ENCODE results near the gene GIMAP4. TPM values are rescaled to one million over a fixed set of nuclear protein-coding genes. Genes with fewer than 3 reads are reported as not detected.

The GIMAP4 gene
- total and polyA plus RNA-seq, 4 donors: 3.2 to 75.3 (median 33.6) TPM

DNA sequence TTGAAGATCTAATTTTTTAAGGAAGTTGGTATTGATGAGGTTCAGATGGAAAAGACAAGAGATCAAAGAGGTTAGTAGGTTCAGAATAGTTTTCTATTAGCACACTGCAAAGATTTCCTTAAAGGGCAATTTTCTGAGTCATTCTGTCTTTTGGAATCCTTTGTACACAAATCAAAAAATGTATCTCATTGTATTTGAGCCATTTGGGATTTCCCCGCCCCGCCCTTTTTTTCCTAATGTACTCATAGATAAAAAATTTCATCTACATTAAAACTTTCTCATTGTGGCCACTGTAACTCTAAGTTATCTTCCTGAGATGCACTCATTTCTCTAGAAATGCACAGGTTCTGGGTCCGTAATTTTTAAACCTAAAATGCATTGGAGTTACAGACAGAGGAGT lies 52.9 kb downstream of the GIMAP4 start:
- Histone ChIP-seq H3K4me3 (ENCODE audit: low read length in 2 of 2) (no peak overlapping the region), H3K27me3 (ENCODE audit: control insufficient read depth in 1 of 2, insufficient read depth in 2 of 2, low read length in 1 of 2) (no peaks in the 10 kb centered on the region), H3K9me3 (ENCODE audit: control insufficient read depth, low read length) (no peaks in the 10 kb centered on the region), H3K27ac (ENCODE audit: low read depth in 1 of 2, low read length in 2 of 2) (no peak overlapping the region), H3K4me1 (ENCODE audit: control insufficient read depth in 1 of 2, insufficient read depth in 2 of 2, low read length in 2 of 2) (no peaks in the 10 kb centered on the region), H3K36me3 (ENCODE audit: control insufficient read depth in 1 of 2, insufficient read depth in 2 of 2, low read length in 1 of 2) (no peaks in the 10 kb centered on the region)
- DNase-seq (no peak), ATAC-seq (ENCODE audit: low FRiP score) (no peak)
- 80 to 85% methylated on average over 3 of the region's 3 CpGs for WGBS, 2 donors
- intact Hi-C loops (cut with DNase I): no loop called here

DNA sequence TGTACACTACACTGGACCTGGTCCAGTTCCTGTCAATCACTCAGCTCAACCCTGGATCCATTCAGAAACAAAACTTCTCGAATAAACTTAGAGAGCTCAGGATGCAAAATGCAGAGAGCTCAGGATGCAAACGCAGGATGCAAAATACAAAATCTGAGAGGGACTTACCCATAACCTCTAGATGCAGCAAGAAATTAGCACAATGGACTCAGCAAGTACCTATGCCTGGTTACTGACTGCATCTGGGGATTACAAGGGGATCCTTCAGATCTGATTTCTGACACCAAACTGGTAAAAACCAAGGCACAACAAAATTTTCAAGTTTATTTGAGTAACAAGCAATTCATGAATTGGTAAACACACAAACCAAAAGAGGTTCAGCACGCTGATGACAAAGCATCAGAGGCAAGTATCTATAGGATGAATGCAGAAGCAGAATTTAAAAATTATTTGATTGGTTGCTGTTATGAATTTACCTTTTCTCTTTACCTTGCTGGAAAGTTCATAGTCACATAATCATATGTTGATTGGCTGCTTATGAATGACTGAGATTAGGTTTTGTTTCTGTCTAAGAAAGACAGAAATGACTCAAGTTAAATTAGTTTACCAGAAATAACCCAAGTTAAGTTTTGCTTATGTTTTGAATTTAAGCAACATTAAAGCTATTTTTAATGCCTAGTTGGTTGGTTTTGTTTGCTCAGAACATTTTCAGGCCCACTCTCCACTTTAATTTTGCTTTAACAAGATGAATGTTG lies 53.6 kb downstream of the GIMAP4 start:
- no peak overlapping the region for H3K27ac ChIP-seq (ENCODE audit: low read depth in 1 of 2, low read length in 2 of 2)
- no peak overlapping the region for H3K4me3 ChIP-seq (ENCODE audit: low read length in 2 of 2)
- H3K4me1 ChIP-seq (ENCODE audit: control insufficient read depth in 1 of 2, insufficient read depth in 2 of 2, low read length in 2 of 2): no peaks in the 10 kb centered on the region
- no peaks in the 10 kb centered on the region for H3K27me3 ChIP-seq (ENCODE audit: control insufficient read depth in 1 of 2, insufficient read depth in 2 of 2, low read length in 1 of 2)
- DNase-seq (no peak), ATAC-seq (ENCODE audit: low FRiP score) (no peak)
- 65 to 67% methylated on average over 3 of the region's 3 CpGs for WGBS, 2 donors
- intact Hi-C loops (cut with DNase I): no loop called here
- no peaks in the 10 kb centered on the region for H3K36me3 ChIP-seq (ENCODE audit: control insufficient read depth in 1 of 2, insufficient read depth in 2 of 2, low read length in 1 of 2)
- no peaks in the 10 kb centered on the region for H3K9me3 ChIP-seq (ENCODE audit: control insufficient read depth, low read length)

DNA sequence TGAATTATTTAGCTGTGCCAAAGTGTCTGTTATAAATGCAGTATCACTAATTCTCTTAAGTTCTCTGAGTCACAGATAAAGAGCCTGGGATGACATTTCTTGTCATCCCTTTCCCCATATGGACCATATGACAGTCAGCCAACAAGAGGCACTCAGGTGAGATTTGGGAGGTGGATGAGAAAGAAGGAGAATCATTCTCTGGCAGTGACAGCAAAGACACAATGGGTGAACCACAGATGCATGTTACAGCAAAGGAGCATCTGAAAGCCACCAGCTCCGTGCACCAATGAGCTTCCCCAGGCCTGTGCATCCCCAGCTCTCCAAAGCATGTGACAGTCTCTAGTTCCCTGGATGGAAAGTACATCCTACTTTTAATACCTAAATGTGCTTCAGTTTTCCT lies 54.2 kb downstream of the GIMAP4 start:
- WGBS, 2 donors: 51 to 54% methylated on average over 1 of the region's 1 CpG
- ATAC-seq (ENCODE audit: low FRiP score): no peak

More for the DNA sequence above, 54.2 kb downstream of the GIMAP4 start:
- Histone ChIP-seq H3K4me1 (ENCODE audit: control insufficient read depth in 1 of 2, insufficient read depth in 2 of 2, low read length in 2 of 2) (no peaks in the 10 kb centered on the region), H3K27me3 (ENCODE audit: control insufficient read depth in 1 of 2, insufficient read depth in 2 of 2, low read length in 1 of 2) (no peaks in the 10 kb centered on the region), H3K9me3 (ENCODE audit: control insufficient read depth, low read length) (no peaks in the 10 kb centered on the region), H3K36me3 (ENCODE audit: control insufficient read depth in 1 of 2, insufficient read depth in 2 of 2, low read length in 1 of 2) (no peaks in the 10 kb centered on the region), H3K27ac (ENCODE audit: low read depth in 1 of 2, low read length in 2 of 2) (no peak overlapping the region), H3K4me3 (ENCODE audit: low read length in 2 of 2) (no peak overlapping the region)
- intact Hi-C loops (cut with DNase I): no loop called here
- no peak for DNase-seq

Other genes starting within 250 kb of the GIMAP4 start
- 1 to 10 TPM; 2.5 to 2.6 TPM for gene LRRC61, start 244.0 kb upstream of the GIMAP4 start, total RNA-seq
- gene LRRC61, start 244.0 kb upstream of the GIMAP4 start, polyA plus RNA-seq: 1 to 10 TPM in 1 of 2 donors, under 1 TPM in 1; 0.15 to 2.6 TPM
- gene ACTR3C, start 243.8 kb upstream of the GIMAP4 start, total RNA-seq: 1 to 10 TPM; 1.2 to 5.2 TPM
- gene ACTR3C, start 243.8 kb upstream of the GIMAP4 start, polyA plus RNA-seq: under 1 TPM in 1 of 2 donors, not detected in 1; 0.75 TPM
- gene RARRES2, start 225.8 kb upstream of the GIMAP4 start, total RNA-seq: 100 to 1,000 TPM in 1 of 2 donors, 10 to 100 TPM in 1; 73.1 to 121 TPM
- 100 to 1,000 TPM in 1 of 2 donors, 10 to 100 TPM in 1; 65.9 to 198 TPM for gene RARRES2, start 225.8 kb upstream of the GIMAP4 start, polyA plus RNA-seq
- 10 to 100 TPM; 52.0 to 56.7 TPM for gene REPIN1, start 198.6 kb upstream of the GIMAP4 start, total RNA-seq
- 10 to 100 TPM; 19.7 to 44.9 TPM for gene REPIN1, start 198.6 kb upstream of the GIMAP4 start, polyA plus RNA-seq
- gene ZNF775, start 188.1 kb upstream of the GIMAP4 start, total RNA-seq: 1 to 10 TPM; 3.1 to 6.4 TPM
- gene ZNF775, start 188.1 kb upstream of the GIMAP4 start, polyA plus RNA-seq: 1 to 10 TPM; 1.9 to 3.5 TPM
- gene GIMAP8, start 116.8 kb upstream of the GIMAP4 start, total RNA-seq: 10 to 100 TPM; 20.0 to 41.4 TPM
- gene GIMAP8, start 116.8 kb upstream of the GIMAP4 start, polyA plus RNA-seq: 1 to 10 TPM; 1.6 to 6.6 TPM
- gene GIMAP7, start 52.5 kb upstream of the GIMAP4 start, total RNA-seq: 10 to 100 TPM; 28.6 to 41.8 TPM
- gene GIMAP7, start 52.5 kb upstream of the GIMAP4 start, polyA plus RNA-seq: 10 to 100 TPM in 1 of 2 donors, 1 to 10 TPM in 1; 5.4 to 19.0 TPM
- 10 to 100 TPM; 31.7 to 49.2 TPM for gene GIMAP6, start 65.0 kb downstream of the GIMAP4 start, total RNA-seq
- 10 to 100 TPM in 1 of 2 donors, 1 to 10 TPM in 1; 3.0 to 10.3 TPM for gene GIMAP6, start 65.0 kb downstream of the GIMAP4 start, polyA plus RNA-seq
- gene GIMAP2, start 118.3 kb downstream of the GIMAP4 start, total RNA-seq: 10 to 100 TPM; 11.5 to 24.7 TPM
- gene GIMAP2, start 118.3 kb downstream of the GIMAP4 start, polyA plus RNA-seq: 1 to 10 TPM; 2.2 to 9.8 TPM
- gene GIMAP1, start 149.2 kb downstream of the GIMAP4 start, total RNA-seq: 10 to 100 TPM in 1 of 2 donors, 1 to 10 TPM in 1; 5.4 to 11.6 TPM
- 1 to 10 TPM in 1 of 2 donors, under 1 TPM in 1; 0.95 to 4.3 TPM for gene GIMAP1, start 149.2 kb downstream of the GIMAP4 start, polyA plus RNA-seq
- gene GIMAP5, start 170.0 kb downstream of the GIMAP4 start, total RNA-seq: 10 to 100 TPM; 18.8 to 29.4 TPM
- 10 to 100 TPM in 1 of 2 donors, 1 to 10 TPM in 1; 3.1 to 14.5 TPM for gene GIMAP5, start 170.0 kb downstream of the GIMAP4 start, polyA plus RNA-seq
- 10 to 100 TPM; 34.3 to 85.5 TPM for gene TMEM176B, start 233.0 kb downstream of the GIMAP4 start, total RNA-seq
- gene TMEM176B, start 233.0 kb downstream of the GIMAP4 start, polyA plus RNA-seq: 10 to 100 TPM in 1 of 2 donors, 1 to 10 TPM in 1; 6.5 to 26.8 TPM
- 10 to 100 TPM; 30.7 to 77.7 TPM for gene TMEM176A, start 233.4 kb downstream of the GIMAP4 start, total RNA-seq
- gene TMEM176A, start 233.4 kb downstream of the GIMAP4 start, polyA plus RNA-seq: 10 to 100 TPM in 1 of 2 donors, 1 to 10 TPM in 1; 3.7 to 43.3 TPM